Kidney epithelial cell (primary cell): ENCODE measurements around the gene INF2. TPM values are rescaled to one million over a fixed set of nuclear protein-coding genes. Genes with fewer than 3 reads are reported as not detected.

Source experiments
- DNase-seq: peaks from one replicate; pipeline ENCODE4 v3.0.0-alpha.2; 2010; ENCODE audit warnings: low read depth
- H3K27me3 ChIP-seq: 2 replicates; pipeline ENCODE4 v1.6.0; 2011; ENCODE audit warnings: low read length; ENCODE audit not compliant: control insufficient read depth, insufficient read depth
- H3K36me3 ChIP-seq: 2 replicates; pipeline ENCODE4 v1.5.1; 2011; ENCODE audit warnings: low read length; ENCODE audit not compliant: control insufficient read depth, insufficient read depth
- H3K4me3 ChIP-seq: 2 replicates; pipeline ENCODE4 v1.5.1; 2011; ENCODE audit warnings: low read depth, mild to moderate bottlenecking, control low read depth, low read length
- total RNA-seq: library from RNA; depleted of rRNA; stranded (reverse); fragments of >200 nt; gene quantifications from 2 replicates; pipeline ENCODE4 v1.2.3, GENCODE V29; 2015
- TF ChIP-seq, protein P1 (sequence below): IDR thresholded peaks from 2 replicates; pipeline ENCODE4 v1.5.1; 2011; ENCODE audit warnings: mild to moderate bottlenecking, moderate library complexity, low read length, control low read depth, inconsistent platforms; ENCODE audit not compliant: insufficient read depth, poor library complexity, severe bottlenecking

The INF2 gene
- total RNA-seq, 1 donor from 2014 or later, result 109 TPM

DNA sequence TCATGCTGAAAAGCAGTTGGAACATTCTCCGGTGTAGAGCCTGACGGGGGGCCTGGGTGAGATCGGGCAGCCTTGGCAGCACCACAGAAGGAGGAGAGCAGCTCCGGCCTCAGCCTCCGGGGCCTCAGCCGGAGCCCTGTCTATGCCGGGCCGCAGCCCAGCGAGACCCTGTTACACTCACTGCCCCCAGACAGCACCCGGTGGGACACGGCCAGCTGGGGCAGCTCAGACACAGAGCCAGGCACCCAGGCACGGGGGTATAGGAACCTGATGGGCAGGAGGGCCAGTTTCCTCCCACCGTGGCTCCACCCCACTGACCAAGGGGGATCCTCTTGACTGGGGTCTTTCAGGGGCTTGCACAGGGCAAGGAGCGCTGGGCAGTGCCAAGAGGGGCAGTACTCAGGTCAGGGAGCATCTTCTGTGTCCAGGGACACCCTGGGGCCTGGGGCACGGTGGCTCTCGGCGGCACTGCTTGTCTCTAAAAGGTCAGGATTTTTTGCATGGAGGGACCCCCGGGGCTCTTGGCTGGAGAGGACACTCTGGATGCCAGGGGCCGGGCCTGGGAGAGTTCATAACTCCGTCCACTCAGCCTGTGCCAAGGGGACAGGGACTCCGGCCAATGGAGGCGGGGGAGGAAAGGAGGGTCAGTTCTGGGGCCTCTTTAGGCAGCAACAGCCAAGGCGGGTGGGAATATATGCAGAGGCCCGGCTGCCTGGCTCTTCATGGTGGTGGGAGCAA is 9.4 kb downstream of the INF2 start:
- Histone ChIP-seq H3K4me3 (no peak overlapping the region), H3K27me3 (no peaks in the 10 kb centered on the region), H3K36me3 (peaks cover 3% of the 10 kb centered on the region)
- no peak for DNase-seq
- TF ChIP-seq, protein P1, sequence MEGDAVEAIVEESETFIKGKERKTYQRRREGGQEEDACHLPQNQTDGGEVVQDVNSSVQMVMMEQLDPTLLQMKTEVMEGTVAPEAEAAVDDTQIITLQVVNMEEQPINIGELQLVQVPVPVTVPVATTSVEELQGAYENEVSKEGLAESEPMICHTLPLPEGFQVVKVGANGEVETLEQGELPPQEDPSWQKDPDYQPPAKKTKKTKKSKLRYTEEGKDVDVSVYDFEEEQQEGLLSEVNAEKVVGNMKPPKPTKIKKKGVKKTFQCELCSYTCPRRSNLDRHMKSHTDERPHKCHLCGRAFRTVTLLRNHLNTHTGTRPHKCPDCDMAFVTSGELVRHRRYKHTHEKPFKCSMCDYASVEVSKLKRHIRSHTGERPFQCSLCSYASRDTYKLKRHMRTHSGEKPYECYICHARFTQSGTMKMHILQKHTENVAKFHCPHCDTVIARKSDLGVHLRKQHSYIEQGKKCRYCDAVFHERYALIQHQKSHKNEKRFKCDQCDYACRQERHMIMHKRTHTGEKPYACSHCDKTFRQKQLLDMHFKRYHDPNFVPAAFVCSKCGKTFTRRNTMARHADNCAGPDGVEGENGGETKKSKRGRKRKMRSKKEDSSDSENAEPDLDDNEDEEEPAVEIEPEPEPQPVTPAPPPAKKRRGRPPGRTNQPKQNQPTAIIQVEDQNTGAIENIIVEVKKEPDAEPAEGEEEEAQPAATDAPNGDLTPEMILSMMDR, result no peak

DNA sequence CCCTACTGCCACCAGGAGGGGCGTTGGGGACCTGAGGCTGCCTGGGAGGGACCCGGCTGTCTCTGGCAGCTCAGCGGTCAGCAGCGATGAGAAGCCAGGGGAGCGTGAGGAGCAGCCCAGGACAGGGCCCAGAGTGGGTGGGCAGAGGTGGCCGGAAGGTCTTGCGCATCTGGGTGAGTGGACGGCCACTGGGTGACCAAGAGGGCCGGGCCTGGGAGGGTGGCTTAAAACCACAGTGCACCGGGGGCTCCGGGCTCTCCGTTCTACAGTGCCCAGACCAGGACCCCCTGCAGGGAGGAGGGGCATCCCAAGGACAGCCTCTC is 10.0 kb downstream of the INF2 start:
- TF ChIP-seq, protein P1, result no peak
- no peak overlapping the region for H3K4me3 ChIP-seq
- DNase-seq, result no peak
- peaks cover 3% of the 10 kb centered on the region for H3K36me3 ChIP-seq
- H3K27me3 ChIP-seq, result no peaks in the 10 kb centered on the region

DNA sequence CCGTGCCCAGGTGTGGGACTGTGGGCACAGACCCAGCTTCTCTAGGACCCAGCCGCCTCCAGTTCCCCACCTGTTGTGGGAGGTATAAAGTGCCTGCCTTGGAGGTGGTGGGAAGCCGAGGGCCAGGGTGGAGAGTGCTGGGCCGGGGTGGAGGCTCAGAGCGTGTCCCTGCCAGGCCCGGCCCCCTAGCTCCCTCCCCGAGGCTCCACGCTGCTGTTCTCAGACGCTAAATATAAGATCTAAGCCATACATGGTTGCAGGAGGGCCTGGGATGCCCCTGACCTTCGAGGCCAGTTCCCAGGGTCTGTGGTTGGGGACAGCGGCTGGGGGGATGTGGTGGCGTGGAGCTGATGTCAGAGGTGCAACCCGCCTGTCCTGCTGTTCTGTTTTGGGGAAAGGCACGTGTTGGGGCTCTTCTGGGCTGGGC is 10.8 kb downstream of the INF2 start:
- TF ChIP-seq, protein P1, result no peak
- Histone ChIP-seq H3K27me3 (no peaks in the 10 kb centered on the region), H3K36me3 (peaks cover 3% of the 10 kb centered on the region), H3K4me3 (no peak overlapping the region)
- no peak for DNase-seq

DNA sequence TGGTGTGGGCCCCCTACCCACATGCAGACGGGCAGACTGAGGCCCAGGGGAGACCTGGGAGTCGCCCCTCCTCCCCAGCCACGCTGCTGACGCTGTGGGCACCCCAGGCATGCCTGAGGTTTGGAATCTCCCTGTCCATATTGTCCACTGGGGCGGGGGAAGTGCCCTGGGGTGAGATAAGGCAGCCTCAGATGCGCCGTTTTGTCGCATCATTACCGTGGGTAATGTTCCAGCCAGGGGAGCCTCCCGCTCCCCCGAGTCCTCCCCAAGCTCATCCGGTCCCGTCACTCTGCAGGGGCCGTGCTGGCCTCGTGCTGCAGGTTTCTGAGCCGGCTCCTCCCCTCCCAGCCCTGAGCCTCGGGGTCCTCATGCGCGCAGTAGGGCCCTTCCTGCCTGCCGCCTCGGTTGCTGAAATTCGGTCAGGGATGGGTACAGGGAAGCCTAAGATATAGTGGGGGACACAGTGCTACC is 11.4 kb downstream of the INF2 start:
- TF ChIP-seq, protein P1, result no peak
- no peak for DNase-seq
- H3K36me3 ChIP-seq, result peaks cover 3% of the 10 kb centered on the region
- no peak overlapping the region for H3K4me3 ChIP-seq
- H3K27me3 ChIP-seq, result no peaks in the 10 kb centered on the region

DNA sequence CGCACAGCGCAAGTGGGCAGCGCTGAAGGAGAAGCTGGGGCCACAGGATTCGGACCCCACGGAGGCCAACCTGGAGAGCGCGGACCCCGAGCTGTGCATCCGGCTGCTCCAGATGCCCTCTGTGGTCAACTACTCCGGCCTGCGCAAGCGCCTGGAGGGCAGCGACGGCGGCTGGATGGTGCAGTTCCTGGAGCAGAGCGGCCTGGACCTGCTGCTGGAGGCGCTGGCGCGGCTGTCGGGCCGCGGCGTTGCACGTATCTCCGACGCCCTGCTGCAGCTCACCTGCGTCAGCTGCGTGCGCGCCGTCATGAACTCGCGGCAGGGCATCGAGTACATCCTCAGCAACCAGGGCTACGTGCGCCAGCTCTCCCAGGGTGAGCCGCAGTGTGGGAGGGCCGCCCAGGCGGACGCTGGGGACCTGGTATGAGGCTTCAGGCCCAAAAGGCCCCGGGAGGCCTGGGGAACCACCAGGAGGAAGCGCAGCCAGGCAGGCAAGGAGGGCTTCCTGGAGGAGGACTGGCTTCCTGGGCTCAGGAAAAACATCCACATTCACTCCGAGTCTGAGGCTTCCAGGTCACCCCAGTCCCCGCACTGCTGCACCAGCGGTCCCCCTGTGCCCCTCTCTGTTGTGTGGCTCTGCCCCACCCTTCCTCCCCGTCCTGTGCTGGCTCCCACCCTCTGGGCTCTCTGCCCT is 12.1 kb downstream of the INF2 start:
- no peak overlapping the region for H3K4me3 ChIP-seq
- no peak for DNase-seq
- no peaks in the 10 kb centered on the region for H3K27me3 ChIP-seq
- peaks cover 3% of the 10 kb centered on the region for H3K36me3 ChIP-seq
- TF ChIP-seq, protein P1, result no peak
